GM12874 (cell line): Measurements from ENCODE around the gene GARNL3.

Source experiments
- TF ChIP-seq, protein P1 (sequence below): IDR thresholded peaks from 2 replicates; pipeline ENCODE4 v1.5.1; 2011; ENCODE audit warnings: low read depth, mild to moderate bottlenecking, control low read depth, low read length, moderate library complexity; ENCODE audit not compliant: insufficient read depth

GARNL3 gene

DNA sequence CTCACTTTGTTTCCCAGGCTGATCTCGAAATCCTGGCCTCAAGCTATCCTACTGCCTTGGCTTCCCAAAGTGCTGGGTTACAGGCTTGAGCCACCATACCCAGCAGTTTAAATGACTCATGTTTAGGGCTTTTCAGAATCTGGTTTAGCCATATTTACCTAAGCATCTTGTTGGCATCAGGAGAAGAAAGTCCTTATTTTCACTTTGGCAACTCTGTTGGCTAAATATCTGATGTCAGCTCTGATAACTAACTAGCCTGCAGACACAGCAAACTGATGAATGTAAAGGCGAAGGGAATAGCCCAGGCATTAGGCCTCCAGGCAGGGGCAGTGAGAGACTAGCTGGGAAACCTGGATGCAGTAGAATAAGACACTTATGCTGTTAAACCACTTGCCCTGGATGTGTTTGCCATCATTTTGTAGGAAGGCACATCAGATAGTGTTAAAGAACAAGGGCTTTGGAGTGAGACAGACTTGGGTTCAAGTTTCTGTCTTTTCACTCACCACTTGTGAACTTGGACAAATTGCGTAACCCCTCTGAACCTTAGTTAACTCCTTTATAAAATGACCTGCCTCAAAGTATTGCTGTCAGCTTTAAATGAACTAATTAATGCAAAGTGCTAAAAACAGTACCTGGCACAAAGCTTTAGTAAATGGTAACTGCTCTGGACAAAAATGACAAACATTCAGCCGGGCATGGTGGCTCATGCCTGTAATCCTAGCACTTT, 34.7 kb upstream of the GARNL3 start:
- TF ChIP-seq, protein P1, sequence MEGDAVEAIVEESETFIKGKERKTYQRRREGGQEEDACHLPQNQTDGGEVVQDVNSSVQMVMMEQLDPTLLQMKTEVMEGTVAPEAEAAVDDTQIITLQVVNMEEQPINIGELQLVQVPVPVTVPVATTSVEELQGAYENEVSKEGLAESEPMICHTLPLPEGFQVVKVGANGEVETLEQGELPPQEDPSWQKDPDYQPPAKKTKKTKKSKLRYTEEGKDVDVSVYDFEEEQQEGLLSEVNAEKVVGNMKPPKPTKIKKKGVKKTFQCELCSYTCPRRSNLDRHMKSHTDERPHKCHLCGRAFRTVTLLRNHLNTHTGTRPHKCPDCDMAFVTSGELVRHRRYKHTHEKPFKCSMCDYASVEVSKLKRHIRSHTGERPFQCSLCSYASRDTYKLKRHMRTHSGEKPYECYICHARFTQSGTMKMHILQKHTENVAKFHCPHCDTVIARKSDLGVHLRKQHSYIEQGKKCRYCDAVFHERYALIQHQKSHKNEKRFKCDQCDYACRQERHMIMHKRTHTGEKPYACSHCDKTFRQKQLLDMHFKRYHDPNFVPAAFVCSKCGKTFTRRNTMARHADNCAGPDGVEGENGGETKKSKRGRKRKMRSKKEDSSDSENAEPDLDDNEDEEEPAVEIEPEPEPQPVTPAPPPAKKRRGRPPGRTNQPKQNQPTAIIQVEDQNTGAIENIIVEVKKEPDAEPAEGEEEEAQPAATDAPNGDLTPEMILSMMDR: no peak

DNA sequence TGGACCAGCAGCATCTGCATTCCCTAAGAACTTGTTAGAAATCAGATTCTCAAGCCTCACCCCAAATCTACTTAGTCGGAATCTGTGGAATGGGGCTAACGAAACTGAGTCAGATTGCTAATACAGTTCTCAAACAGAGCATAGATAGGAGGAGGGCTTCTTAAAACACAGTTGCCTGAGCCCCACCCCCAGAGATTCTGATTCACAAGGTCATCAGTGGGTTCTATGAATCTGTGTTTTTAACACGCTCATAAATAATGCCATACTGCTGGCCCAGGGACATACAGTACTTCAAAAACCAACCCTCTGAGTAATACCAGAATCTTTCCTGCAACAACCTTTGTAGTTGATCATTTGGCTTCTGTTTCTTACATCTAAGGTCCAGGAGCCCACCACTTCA, 32.9 kb upstream of the GARNL3 start:
- TF ChIP-seq, protein P1: no peak

DNA sequence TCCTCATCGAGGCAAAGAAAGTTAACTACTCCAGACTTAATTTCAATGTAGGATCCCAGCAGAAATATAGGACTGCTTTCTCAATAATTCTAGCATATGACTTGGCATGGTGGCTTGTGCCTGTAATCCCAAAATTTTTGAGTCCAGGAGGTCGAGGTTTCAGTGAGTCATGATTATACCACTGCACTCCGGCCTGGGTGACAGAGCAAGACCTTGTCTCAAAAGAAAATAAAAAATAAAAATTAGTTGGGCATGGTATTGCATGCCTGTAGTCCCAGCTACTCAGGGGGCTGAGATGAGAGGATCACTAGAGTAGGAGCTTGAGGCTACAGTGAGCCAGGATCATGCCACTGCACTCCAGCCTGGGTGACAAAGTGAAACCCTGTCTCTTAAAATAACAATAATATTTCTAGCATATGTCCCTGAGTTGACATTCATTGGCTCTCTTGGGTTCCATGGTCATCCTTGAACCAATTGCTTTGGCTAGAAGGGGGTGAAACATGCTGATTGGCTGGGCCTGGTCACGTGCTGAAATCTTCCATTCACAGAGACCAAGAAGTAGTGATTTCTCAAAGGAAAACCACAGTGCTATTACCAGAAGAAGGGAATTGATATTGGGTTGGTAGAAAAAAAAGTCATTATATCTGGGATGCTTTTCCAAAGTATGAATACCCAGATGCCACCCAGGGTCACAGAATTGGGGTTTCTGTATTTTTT, 31.6 kb upstream of the GARNL3 start:
- TF ChIP-seq, protein P1: no peak

DNA sequence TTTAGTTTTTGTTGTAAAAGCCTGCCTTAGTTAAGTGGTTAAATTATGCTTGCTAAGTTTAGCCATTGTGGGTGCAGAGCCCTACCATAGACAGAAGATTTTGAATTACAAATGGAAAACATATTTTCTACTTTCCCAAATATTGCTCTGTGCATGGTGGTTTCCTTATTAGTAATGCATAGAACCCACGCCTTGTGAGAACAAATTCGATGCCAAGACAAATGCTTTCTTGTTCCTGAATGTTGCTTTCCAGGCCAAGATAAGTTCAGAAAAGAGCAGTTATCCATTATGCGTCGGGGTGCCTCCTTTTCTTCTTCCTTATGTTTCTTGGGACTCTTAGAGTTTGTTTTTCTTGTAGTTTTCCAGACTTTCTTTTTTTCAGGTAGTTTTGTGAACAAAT, 31.0 kb upstream of the GARNL3 start:
- TF ChIP-seq, protein P1: no peak

DNA sequence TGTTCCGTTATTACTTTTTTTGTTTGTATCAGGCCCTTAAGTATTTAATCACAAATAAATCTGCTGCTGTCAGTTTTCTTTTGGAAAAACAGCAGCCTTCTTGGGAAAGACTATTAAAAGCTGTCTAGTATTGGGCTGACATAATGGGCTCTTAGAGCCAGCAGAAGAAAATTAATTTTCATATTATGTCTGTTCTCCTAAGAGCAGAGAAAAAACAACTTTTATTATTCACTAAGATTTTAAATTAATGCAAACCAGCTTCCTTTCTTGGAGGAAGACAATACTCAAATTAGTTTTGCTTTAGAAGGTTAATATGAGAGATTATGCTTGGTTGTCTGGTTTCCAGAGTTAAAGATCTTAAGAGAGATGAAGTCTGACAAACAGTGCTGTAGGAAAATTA, 30.6 kb upstream of the GARNL3 start:
- TF ChIP-seq, protein P1: no peak

DNA sequence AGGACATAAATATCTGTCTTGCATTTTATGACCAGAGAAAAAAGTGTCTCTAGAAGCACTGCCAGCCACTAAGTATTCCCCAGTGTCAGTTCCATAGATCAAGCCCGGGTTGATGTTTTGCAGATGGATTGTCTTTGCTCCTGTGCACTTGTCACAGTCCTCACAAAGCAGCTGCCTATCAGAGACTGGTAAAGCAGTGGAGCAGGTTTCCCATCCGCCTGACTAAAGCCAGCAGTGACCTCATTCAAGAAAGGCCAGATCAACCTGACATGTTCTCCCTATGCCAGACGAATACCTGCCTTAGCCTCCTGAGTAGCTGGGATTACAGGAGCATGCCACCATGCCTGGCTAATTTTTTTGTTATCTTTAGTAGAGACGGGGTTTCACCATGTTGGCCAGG, 26.8 kb upstream of the GARNL3 start:
- TF ChIP-seq, protein P1: no peak

DNA sequence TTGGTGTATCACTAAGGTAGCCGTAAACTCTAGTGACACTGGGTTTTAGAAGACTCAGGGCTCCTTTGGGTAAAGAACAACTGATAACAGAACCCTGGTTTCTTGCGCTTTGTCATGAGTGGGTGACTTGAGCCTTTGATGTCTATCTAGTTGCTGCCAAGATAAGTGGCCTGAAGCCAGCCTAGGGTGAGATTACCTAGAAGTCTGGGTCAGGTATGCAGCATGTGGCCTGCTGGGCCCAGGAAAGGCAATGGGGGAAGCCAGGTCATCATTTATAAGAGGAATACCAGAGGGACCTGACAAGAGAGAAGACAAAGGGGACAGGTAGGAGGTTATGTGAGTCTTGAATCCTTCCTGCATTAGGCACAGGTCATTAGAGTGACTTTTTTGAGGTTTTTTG, 23.2 kb upstream of the GARNL3 start:
- TF ChIP-seq, protein P1: no peak
